ENCODE results near the gene OXSR1.

OXSR1 gene

DNA sequence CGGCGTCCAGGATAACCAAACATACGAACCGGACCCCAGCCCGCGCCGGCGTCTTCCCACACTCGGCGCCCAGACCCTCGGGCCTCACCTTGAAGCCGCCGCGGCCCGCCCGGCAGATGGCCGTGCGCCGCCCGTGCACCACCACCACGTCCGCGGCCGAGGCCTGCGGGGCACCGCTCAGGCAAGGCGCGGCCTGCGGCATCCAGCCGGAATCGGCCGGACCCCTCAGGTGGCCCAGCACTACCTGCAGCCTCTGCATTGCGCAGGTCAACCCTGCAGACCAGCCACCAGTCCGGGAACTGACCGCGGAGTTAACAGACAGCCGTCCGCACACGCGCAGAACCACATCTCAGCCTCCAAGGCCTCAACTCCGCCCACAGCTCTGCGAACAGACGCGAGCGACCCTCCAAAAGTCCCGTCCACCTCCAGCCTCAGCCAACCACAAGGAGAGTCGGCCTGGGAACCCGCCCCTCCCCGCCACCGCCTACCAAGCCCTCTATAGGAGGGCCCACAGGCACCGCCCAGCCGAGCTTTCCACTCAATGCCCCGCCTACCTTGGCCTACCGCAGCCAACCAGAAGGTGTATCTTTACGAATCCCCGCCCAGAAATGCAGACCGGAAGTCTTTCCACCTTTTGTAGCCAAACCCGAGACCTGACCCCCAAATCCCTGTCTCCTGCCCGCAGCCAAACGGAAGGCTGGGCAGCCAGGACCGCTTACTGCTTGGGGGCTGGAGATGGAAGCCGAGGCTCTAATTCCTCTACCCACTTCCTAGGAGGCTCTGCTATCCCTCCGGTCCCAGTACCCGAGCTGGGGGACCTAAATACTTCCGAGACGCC is 28.3 kb upstream of the OXSR1 start, which contains the start of gene ACAA1:
Gene ACAA1 (minus strand): TSS at position 351 of the 838 bp plus-strand sequence. CDS start 92 bp downstream, at position 259.
- H3K9ac ChIP-seq (ENCODE audit: insufficient read length, low read depth): peak within 1 kb of the TSS; percentile 95
- peaks cover 14% of the 10 kb centered on the region for H3K4me1 ChIP-seq (ENCODE audit: insufficient read depth, insufficient read length)

DNA sequence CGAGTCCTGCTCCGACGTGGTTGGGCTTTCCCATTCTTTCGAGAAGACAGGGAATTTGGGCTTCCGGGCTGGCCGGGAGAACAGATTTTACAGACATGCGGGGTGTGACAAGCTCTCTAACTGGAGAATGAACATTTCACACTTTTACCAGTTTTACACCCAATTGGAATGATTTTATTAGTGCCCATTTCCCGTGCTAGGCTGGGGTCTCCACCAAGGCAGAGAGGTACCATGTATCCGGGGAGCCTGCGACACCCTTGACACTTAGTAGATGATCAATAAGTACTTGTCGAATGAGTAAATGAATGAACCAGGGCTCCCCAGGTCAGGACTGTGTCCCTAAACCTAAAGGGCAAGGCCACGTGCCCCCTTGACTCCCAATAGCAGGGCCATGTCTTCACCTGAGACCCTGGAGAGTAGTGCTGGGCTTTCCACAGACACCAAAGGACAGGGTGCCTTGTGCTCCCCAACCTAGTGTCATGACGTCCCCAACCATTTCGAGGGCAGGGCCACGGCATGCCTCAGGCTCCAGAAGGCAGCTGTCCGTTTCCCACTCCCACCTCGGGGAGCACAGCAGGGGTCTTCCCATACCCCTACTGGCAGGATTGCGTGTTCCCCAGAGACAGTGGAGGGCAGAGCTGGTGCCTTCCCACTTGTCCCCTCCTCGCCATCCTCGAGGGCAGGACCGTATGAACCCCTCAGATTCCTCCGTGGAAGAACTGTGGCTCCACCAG is 27.6 kb upstream of the OXSR1 start:
- Histone ChIP-seq H3K4me3 (ENCODE audit: insufficient read length, low read depth) (peak overlapping the region; percentile 82), H3K27me3 (ENCODE audit: insufficient read depth, insufficient read length) (peaks cover 27% of the 10 kb centered on the region), H3K9ac (ENCODE audit: insufficient read length, low read depth) (peak overlapping the region; percentile 95), H3K36me3 (ENCODE audit: insufficient read depth, insufficient read length, low read length) (peaks cover 45% of the 10 kb centered on the region), H3K4me1 (ENCODE audit: insufficient read depth, insufficient read length) (peaks cover 14% of the 10 kb centered on the region), H3K9me3 (ENCODE audit: insufficient read depth, low read length) (no peaks in the 10 kb centered on the region)
- TF ChIP-seq SUZ12 (IDR thresholded peaks at IDR 0.05; ENCODE audit: extremely low read depth, insufficient read depth, insufficient read length): no peak
- no peak for TF ChIP-seq YY1 (IDR thresholded peaks at IDR 0.05; ENCODE audit: insufficient read depth, insufficient read length)
- TF ChIP-seq ZNF274 (IDR thresholded peaks at IDR 0.05; ENCODE audit: low read depth, low read length): no peak
- no peak for DNase-seq (ENCODE audit: low read depth, low spot score)

More for the DNA sequence above, 28.3 kb upstream of the OXSR1 start, which contains the start of gene ACAA1:
- Histone ChIP-seq H3K4me3 (ENCODE audit: insufficient read length, low read depth) (peak within 1 kb of the TSS; percentile 92), H3K9me3 (ENCODE audit: insufficient read depth, low read length) (no peaks in the 10 kb centered on the region), H3K36me3 (ENCODE audit: insufficient read depth, insufficient read length, low read length) (peaks cover 50% of the 10 kb centered on the region), H3K27me3 (ENCODE audit: insufficient read depth, insufficient read length) (peaks cover 27% of the 10 kb centered on the region)
- peak; percentile 99 for DNase-seq (ENCODE audit: low read depth, low spot score)
- TF ChIP-seq SUZ12 (IDR thresholded peaks at IDR 0.05; ENCODE audit: extremely low read depth, insufficient read depth, insufficient read length): no peak
- no peak for TF ChIP-seq YY1 (IDR thresholded peaks at IDR 0.05; ENCODE audit: insufficient read depth, insufficient read length)
- TF ChIP-seq ZNF274 (IDR thresholded peaks at IDR 0.05; ENCODE audit: low read depth, low read length): no peak

DNA sequence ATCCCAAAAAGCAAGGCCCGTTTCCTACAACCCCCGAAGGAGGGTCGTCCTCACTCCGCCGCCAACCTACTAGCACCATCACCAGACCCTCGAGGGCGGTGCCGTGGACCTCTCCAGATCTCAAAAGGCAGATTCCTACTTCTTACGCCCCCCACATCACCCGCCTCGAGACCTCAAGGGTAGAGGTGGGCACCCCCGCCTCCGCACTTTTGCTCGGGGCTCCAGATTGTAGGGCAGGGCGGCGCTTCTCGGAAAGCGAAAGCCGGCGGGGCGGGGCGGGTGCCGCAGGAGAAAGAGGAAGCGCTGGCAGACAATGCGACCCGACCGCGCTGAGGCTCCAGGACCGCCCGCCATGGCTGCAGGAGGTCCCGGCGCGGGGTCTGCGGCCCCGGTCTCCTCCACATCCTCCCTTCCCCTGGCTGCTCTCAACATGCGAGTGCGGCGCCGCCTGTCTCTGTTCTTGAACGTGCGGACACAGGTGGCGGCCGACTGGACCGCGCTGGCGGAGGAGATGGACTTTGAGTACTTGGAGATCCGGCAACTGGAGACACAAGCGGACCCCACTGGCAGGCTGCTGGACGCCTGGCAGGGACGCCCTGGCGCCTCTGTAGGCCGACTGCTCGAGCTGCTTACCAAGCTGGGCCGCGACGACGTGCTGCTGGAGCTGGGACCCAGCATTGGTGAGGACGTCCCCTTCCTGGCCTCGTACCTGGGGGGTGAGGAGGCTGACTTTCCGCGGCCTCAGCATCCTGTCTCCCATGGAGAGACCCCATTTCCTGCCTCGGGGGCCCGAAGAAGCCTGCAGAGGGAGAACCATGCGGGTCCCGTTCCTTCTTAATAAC is 26.8 kb upstream of the OXSR1 start, which contains the start of gene MYD88:
Gene MYD88 (plus strand): TSS at position 313 of the 842 bp plus-strand sequence. CDS start 40 bp downstream, at position 353.
- Histone ChIP-seq H3K9ac (ENCODE audit: insufficient read length, low read depth) (peak within 1 kb of the TSS; percentile 95), H3K27me3 (ENCODE audit: insufficient read depth, insufficient read length) (peaks cover 27% of the 10 kb centered on the region), H3K4me1 (ENCODE audit: insufficient read depth, insufficient read length) (peaks cover 14% of the 10 kb centered on the region), H3K36me3 (ENCODE audit: insufficient read depth, insufficient read length, low read length) (peaks cover 37% of the 10 kb centered on the region), H3K4me3 (ENCODE audit: insufficient read length, low read depth) (peak within 1 kb of the TSS; percentile 82), H3K9me3 (ENCODE audit: insufficient read depth, low read length) (no peaks in the 10 kb centered on the region)
- DNase-seq (ENCODE audit: low read depth, low spot score): peak; percentile 36
- TF ChIP-seq SUZ12 (IDR thresholded peaks at IDR 0.05; ENCODE audit: extremely low read depth, insufficient read depth, insufficient read length) (no peak), YY1 (IDR thresholded peaks at IDR 0.05; ENCODE audit: insufficient read depth, insufficient read length) (no peak), ZNF274 (IDR thresholded peaks at IDR 0.05; ENCODE audit: low read depth, low read length) (no peak)

DNA sequence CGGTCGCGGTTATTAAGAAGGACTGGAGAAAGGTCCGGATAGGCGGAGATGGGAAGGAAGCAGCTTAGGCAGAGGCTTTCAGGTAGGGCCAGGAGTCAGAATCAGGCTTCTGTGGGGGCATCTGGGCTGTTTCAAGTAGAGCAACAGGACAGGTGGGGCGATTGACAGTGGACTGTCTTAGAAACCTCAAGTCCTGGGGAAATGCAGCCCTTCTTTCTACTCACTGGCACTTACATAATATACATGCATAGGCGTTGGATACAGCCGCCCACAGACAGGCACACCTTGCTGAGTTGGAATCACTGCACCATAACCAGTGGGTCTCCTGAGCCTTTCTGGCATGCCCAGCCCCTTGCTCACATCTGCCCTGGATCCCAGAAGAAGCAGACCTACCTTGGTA is 26.1 kb upstream of the OXSR1 start:
- no peak for DNase-seq (ENCODE audit: low read depth, low spot score)
- H3K36me3 ChIP-seq (ENCODE audit: insufficient read depth, insufficient read length, low read length): peaks cover 31% of the 10 kb centered on the region
- TF ChIP-seq SUZ12 (IDR thresholded peaks at IDR 0.05; ENCODE audit: extremely low read depth, insufficient read depth, insufficient read length): no peak
- TF ChIP-seq ZNF274 (IDR thresholded peaks at IDR 0.05; ENCODE audit: low read depth, low read length): no peak
- no peak for TF ChIP-seq YY1 (IDR thresholded peaks at IDR 0.05; ENCODE audit: insufficient read depth, insufficient read length)

DNA sequence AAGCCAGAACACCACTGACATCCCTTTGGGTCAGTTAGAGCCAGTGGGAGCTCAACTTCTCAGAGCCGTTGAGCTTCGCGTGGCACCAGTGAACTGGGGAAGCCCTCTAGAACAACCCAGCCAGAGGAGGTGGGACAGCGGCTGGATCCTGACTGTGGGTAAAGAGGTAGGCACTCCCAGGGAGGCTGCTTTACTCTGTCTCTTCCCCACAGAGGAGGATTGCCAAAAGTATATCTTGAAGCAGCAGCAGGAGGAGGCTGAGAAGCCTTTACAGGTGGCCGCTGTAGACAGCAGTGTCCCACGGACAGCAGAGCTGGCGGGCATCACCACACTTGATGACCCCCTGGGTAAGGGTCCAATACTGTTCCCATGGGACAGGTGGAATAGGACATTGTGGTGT is 25.7 kb upstream of the OXSR1 start:
- Histone ChIP-seq H3K9ac (ENCODE audit: insufficient read length, low read depth) (peak overlapping the region; percentile 95), H3K4me1 (ENCODE audit: insufficient read depth, insufficient read length) (peaks cover 14% of the 10 kb centered on the region), H3K4me3 (ENCODE audit: insufficient read length, low read depth) (no peak overlapping the region), H3K9me3 (ENCODE audit: insufficient read depth, low read length) (no peaks in the 10 kb centered on the region), H3K36me3 (ENCODE audit: insufficient read depth, insufficient read length, low read length) (peaks cover 26% of the 10 kb centered on the region), H3K27me3 (ENCODE audit: insufficient read depth, insufficient read length) (peaks cover 27% of the 10 kb centered on the region)
- TF ChIP-seq YY1 (IDR thresholded peaks at IDR 0.05; ENCODE audit: insufficient read depth, insufficient read length) (no peak), ZNF274 (IDR thresholded peaks at IDR 0.05; ENCODE audit: low read depth, low read length) (no peak), SUZ12 (IDR thresholded peaks at IDR 0.05; ENCODE audit: extremely low read depth, insufficient read depth, insufficient read length) (no peak)
- no peak for DNase-seq (ENCODE audit: low read depth, low spot score)

More for the DNA sequence above, 26.1 kb upstream of the OXSR1 start:
- peaks cover 14% of the 10 kb centered on the region for H3K4me1 ChIP-seq (ENCODE audit: insufficient read depth, insufficient read length)
- H3K9ac ChIP-seq (ENCODE audit: insufficient read length, low read depth): peak overlapping the region; percentile 95
- H3K4me3 ChIP-seq (ENCODE audit: insufficient read length, low read depth): peak overlapping the region; percentile 82
- H3K27me3 ChIP-seq (ENCODE audit: insufficient read depth, insufficient read length): peaks cover 27% of the 10 kb centered on the region
- H3K9me3 ChIP-seq (ENCODE audit: insufficient read depth, low read length): no peaks in the 10 kb centered on the region

DNA sequence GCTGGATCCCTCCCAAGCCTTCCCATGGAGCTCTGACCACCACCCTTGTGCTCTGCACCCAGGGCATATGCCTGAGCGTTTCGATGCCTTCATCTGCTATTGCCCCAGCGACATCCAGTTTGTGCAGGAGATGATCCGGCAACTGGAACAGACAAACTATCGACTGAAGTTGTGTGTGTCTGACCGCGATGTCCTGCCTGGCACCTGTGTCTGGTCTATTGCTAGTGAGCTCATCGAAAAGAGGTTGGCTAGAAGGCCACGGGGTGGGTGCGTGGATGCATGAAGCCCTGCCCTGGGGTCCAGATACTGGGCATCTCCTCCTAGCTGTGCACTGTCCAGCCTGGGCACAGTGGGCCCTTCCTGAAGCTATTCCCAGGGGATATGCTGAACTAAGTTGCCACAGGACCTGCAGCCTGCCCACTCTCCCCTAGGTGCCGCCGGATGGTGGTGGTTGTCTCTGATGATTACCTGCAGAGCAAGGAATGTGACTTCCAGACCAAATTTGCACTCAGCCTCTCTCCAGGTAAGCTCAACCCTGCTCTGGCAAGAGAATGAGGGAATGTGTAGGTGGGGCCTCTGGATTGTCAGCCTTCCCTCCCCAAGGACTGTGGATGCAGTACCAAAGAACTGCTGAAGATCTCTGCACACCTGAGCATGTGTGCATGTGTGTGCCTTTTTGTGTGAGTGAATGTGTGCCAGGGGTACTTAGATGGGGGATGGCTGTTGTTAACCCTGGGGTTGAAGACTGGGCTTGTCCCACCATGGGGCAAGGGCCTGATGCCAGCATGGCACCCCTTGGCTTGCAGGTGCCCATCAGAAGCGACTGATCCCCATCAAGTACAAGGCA is 24.8 kb upstream of the OXSR1 start:
- no peaks in the 10 kb centered on the region for H3K9me3 ChIP-seq (ENCODE audit: insufficient read depth, low read length)
- no peak overlapping the region for H3K4me3 ChIP-seq (ENCODE audit: insufficient read length, low read depth)
- TF ChIP-seq YY1 (IDR thresholded peaks at IDR 0.05; ENCODE audit: insufficient read depth, insufficient read length): no peak
- TF ChIP-seq SUZ12 (IDR thresholded peaks at IDR 0.05; ENCODE audit: extremely low read depth, insufficient read depth, insufficient read length): no peak
- no peak for TF ChIP-seq ZNF274 (IDR thresholded peaks at IDR 0.05; ENCODE audit: low read depth, low read length)
- H3K36me3 ChIP-seq (ENCODE audit: insufficient read depth, insufficient read length, low read length): peaks cover 18% of the 10 kb centered on the region
- no peak overlapping the region for H3K9ac ChIP-seq (ENCODE audit: insufficient read length, low read depth)
- DNase-seq (ENCODE audit: low read depth, low spot score): no peak
- H3K27me3 ChIP-seq (ENCODE audit: insufficient read depth, insufficient read length): peaks cover 27% of the 10 kb centered on the region
- peaks cover 14% of the 10 kb centered on the region for H3K4me1 ChIP-seq (ENCODE audit: insufficient read depth, insufficient read length)

All from NT2/D1 (cell line).